GM21786 (cell line): Measurements from ENCODE around the gene TXNDC12.

Experiments used
- ATAC-seq: cut with Tn5 transposase; IDR thresholded peaks from one replicate; pipeline ENCODE4 v1.9.1; 2021; ENCODE audit not compliant: unreplicated experiment

The TXNDC12 gene

GRCh38 chr1:52002038-52002917 lies 52.7 kb downstream of the TXNDC12 start:
- ATAC-seq, result peak; percentile 80

- no peak for ATAC-seq
Observed at GRCh38 chr1:51998701-51999100, 56.3 kb downstream of the TXNDC12 start.

DNA sequence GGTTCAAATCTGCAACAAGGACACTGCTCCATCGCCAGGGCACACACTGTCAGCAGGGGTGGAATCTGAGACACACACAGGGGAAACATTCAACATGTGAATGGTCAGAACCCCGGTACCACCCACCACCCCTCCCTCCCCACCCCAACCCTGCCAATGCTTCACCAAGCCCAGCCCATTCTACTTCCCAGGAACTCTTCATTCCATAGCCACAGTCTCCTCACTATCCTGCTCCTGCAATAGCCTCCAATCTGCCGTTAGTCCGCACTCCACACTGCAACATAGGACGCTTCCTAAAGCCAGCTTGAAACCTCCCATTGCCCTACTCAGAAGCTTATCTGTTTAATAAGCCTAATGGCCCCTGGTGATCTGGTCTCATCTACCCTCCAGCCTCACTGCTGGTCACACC lies 57.0 kb downstream of the TXNDC12 start:
- no peak for ATAC-seq

DNA sequence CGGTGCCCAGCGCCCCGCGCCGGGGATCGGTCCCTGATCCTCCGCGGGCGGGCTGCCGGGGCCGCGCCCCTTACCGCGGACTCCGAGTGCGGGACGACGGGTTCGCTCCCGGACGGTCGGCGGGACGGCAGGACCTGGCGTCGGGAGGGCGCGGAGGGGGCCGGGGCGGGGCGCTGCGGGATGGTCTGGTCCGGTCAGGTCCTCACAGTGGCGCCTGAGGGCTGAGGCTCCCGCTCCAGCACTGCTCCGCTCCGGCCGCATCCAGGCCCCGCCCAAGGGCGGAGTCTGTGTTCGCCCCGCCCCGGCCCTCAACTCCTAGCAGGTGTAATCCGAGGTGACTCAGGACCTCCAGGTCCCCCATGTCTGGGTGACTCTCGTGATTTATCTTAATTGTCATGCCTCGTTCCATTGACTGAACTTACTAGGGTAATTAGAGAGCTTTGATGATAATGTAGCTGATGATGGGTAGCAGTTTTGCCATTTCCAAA lies 64.5 kb downstream of the TXNDC12 start, which contains the start of gene RAB3B:
TSS of gene RAB3B (minus strand) at position 223 of the 488 bp plus-strand sequence. CDS start 13,583 bp downstream, outside the sequence.
- peak; percentile 94 for ATAC-seq

DNA sequence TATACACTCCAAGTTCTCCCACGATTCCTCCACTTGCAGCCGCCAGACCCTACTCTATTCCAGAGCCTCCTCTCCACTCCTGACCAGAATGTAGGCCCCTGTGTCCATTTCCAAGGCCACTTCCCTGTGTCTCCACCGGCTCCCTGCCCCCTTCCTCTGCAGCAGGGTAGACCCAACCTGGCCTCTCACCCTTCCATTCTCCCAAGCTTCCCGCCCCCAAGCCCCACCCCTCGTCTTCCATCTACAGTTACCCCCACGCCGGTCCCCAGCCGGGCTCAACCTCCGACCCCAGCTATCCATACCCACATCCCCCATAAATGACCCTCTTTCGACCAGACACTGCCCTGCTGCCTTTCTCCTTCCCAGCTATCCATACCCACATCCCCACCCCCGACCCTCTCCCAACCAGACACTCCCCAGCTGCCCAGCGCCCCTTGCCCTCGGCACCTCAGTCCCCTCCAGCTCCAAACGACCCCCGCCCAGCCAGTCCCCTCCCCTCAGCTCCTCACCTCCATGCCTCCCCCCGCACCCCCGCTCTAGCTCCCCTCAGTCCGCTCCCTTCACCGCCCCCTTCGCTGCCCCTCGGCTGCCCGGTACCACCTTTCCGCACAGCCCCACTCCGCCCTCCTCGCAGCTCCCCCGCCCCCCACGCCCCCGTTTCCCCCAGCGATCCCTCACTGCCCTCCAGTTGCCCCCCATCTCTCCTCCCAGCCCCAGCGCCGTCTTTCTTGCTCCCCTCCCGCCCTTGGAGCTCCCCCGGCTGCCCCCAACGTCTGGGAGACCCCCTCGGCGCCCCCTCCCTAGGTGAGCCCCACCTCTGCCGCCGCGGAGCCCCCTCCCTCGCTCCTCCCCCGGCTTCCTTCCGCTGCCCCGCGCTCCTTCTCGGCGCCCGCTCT lies 65.2 kb downstream of the TXNDC12 start:
- no peak for ATAC-seq

DNA sequence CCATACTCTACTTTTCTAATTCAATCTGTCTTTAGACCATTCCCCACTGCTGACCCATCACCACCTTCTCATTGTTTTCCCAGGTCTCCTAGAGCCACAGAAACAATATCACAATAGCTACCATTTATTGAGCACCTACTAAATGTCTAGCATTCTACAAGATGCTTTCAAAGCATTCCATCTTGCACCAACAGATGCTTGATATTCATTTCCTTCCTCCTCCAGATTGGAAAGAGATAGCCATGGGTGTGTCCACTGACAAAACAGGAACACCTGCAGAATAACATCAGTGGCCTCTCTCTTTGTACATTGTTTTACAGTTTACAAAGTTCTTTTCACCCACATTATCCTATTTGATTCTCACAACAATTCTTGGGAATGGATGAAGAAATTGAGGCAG lies 66.7 kb downstream of the TXNDC12 start:
- ATAC-seq, result no peak

DNA sequence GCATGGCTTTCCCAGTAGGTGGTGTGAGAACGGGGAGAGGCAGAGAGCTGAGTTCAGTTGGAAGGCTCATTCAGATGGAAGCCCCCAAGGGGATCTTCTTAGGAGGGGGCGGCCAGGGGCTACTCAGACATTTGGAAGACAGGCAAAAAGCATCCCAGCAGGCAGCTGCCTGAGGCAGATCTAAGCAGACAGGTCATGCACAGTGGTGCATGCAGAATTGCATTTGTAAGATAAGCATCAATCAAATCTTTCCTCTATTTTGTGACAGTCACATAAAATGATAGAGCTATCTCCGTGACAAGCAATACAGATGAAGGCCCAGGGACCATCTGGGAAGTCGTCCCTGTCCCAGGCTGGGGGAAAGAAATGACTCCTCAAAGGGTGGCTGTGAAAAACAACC lies 68.3 kb downstream of the TXNDC12 start:
- ATAC-seq, result no peak

- ATAC-seq, result no peak
Observed at GRCh38 chr1:51982161-51982560, 72.8 kb downstream of the TXNDC12 start.

- no peak for ATAC-seq
Observed at GRCh38 chr1:51981555-51981954, 73.4 kb downstream of the TXNDC12 start.

DNA sequence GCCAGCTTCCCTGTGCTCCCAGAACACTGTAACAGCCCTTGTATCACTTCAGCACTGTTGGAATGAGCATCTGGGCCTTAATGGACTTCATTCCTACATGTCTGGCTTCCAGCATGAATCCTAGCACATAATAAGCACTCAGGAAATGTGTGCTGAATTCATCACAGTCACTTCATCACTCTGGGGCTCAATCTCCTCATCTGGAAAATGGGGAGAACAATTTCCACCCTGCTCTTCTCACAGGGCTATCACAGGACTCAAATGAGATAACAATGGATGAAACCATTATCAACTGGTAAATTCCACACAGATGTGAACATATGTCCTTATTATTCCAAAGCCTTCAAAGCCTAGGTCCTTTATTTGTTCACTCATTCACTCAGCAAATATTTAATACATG lies 76.9 kb downstream of the TXNDC12 start:
- no peak for ATAC-seq

DNA sequence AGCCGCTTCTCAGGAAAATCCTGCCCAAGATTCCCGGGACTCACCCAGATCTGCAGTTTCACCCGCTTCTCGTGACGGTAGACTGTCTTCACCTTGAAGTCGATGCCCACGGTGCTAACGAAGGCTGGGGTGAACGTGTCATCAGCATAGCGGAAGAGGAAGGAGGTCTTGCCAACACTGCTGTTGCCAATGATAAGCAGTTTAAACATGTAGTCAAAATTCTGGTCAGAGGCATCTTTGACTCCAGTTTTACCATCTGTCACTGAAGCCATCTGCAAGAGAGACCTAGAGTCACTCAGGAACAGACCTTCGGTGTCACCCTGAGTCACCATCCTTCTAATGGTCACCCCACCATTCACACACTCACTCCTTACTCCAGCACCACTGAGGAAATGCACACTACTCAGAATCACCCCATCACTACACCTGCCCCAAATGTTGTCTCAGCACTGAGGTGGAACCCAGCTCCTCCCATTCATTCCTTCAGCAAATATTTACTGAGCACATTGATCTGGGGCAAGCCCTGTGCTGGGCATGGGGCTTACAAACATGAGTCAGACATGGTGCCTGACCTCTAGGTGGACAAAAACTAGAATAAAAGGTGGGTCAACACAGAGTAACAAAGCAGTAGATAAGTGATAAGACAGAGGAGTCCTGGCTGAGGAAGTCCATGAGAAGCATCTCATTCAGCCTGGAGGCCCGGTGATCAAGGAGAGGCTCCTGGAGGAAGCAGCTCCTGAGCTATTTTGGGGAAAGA lies 78.0 kb downstream of the TXNDC12 start:
- ATAC-seq, result no peak

DNA sequence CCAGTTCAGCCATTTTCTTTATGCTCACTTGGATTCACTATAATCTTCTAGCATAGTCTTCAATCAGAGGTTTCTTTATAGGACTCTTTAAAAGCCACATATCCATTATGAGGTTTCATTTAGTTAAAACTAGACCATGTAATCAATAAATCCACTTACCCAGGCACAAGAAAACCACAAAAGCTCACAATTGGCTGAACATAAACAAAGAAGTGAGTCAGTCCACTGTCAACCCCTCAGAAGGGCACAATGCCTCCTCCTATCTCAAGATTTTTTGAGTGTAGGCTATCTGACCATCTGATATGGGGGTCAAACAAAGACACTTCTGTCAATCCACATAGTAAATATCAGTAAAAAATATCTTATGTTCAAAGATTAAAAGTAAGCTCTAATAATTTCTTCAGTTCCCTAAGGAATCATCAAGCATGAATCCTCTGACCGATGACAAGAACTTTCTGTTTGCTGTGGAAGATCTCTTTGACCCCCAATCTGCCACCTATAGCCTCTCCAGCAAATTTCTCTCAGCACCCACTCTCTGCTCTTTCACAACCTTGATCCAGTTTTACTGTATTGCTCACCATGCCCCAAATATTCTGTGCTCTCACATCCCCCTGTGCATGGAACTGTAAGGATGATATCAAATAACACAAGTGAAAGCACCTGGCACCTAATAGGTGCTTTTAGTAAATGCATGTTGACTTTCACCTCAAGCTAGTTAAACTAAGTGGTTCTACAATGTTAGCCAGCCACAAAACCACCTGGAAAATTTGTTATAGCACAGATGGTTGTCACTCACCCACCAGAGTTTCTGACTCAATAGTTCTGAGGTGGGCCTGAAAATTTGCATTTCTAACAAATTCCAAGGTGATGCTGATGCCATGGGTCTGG lies 81.2 kb downstream of the TXNDC12 start:
- ATAC-seq, result peak; percentile 32
